Mammary epithelial cell (primary cell): ENCODE measurements around the gene ST6GALNAC4.

Source experiments
- CTCF ChIP-seq, 2 donors: IDR thresholded peaks in 1 of 2; conservative IDR thresholded peaks in 1 of 2; 2 replicates each; pipeline ENCODE4 v1.5.1; 2011 to 2012; ENCODE audit warnings: inconsistent platforms in 2 of 2, low read length in 2 of 2, mild to moderate bottlenecking in 2 of 2, control low read depth in 1 of 2, low read depth in 1 of 2; ENCODE audit not compliant: insufficient read depth in 1 of 2; ENCODE audit errors: extremely low read depth in 1 of 2
- EZH2 ChIP-seq: IDR thresholded peaks from 2 replicates; pipeline ENCODE4 v1.6.1; 2012; ENCODE audit warnings: low read length, inconsistent platforms, borderline replicate concordance

GRCh38 chr9:127899128-127899943 is 17.5 kb downstream of the ST6GALNAC4 start, which contains the start of gene ST6GALNAC6:
- no peak for TF ChIP-seq CTCF (conservative IDR thresholded peaks at IDR 0.05 in 1 of 2, IDR thresholded peaks at IDR 0.05 in 1 of 2; ENCODE audit: extremely low read depth in 1 of 2, insufficient read depth in 1 of 2, low read depth in 1 of 2, low read length in 2 of 2)
- no peak for TF ChIP-seq EZH2
